T-helper 17 cell (primary cell): ENCODE data around the gene ERN1. TPM values are rescaled to one million over a fixed set of nuclear protein-coding genes. Genes with fewer than 3 reads are reported as not detected.
A peak's percentile ranks its signal among the peaks of the same experiment; 100 is the strongest.

ENCODE experiments used
- ATAC-seq: fragments of 150-1000 bp; cut with Tn5 transposase; 2 replicates; pipeline ENCODE4 v1.10.0; 2021; ENCODE audit warnings: mild to moderate bottlenecking, moderate library complexity
- DNase-seq, 3 donors: peaks; one replicate each; pipeline versions ENCODE4 v3.0.0 to v3.0.0-alpha.2; 2020 to 2021
- H3K9me3 ChIP-seq: one replicate; pipeline ENCODE4 v1.7.0; 2013; ENCODE audit warnings: low read length, mild to moderate bottlenecking; ENCODE audit not compliant: control insufficient read depth, poor library complexity, severe bottlenecking
- H3K27ac Mint-ChIP-seq: one replicate; pipeline ENCODE4 v1.8.0; 2022; ENCODE audit warnings: mild to moderate bottlenecking, moderate library complexity, mixed read lengths
- H3K27me3 Mint-ChIP-seq: one replicate; pipeline ENCODE4 v1.8.0; 2022; ENCODE audit warnings: mixed read lengths
- H3K36me3 Mint-ChIP-seq: one replicate; pipeline ENCODE4 v1.8.0; 2022; ENCODE audit warnings: low read depth, mixed read lengths
- H3K4me1 Mint-ChIP-seq: one replicate; pipeline ENCODE4 v1.8.0; 2022; ENCODE audit warnings: mild to moderate bottlenecking, mixed read lengths
- H3K4me3 Mint-ChIP-seq: one replicate; pipeline ENCODE4 v1.8.0; 2022; ENCODE audit warnings: mild to moderate bottlenecking, moderate library complexity, mixed read lengths
- total RNA-seq, 4 donors: library from RNA in 2 of 4; stranded (reverse) in 2 of 4; gene quantifications; one replicate each; pipeline ENCODE4 v1.2.3 and lab custom pipeline; 2022 to 2026

Gene ERN1
- total RNA-seq, 2 donors from 2014 or later = 185 to 196 TPM

DNA sequence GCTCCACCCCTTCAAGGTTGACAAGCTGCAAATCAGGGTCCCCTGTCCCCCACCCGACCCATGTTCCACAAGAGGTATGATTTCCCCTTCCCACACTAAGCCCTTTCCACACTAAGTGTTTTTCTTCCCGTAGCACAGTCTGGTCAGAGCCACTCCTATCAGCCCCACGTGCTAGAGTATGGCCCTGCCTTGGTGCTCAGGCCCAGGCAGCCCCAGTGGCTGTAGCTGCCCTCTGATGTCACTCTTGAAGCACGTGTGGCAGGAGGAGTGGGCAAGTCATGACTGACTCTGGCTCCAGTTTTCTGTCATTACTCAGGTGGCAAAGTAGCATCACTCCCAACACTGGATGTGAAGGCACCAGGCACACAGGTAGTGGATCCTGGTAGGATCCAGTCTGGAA, 35.4 kb upstream of the ERN1 start:
- H3K4me1 Mint-ChIP-seq = peaks cover 5% of the 10 kb centered on the region
- no peak overlapping the region for H3K27ac Mint-ChIP-seq
- ATAC-seq (no peak), DNase-seq (no peak)
- H3K9me3 ChIP-seq = no peaks in the 10 kb centered on the region
- H3K27me3 Mint-ChIP-seq = no peaks in the 10 kb centered on the region
- H3K4me3 Mint-ChIP-seq = no peak overlapping the region
- peaks cover 8% of the 10 kb centered on the region for H3K36me3 Mint-ChIP-seq

- H3K9me3 ChIP-seq = no peaks in the 10 kb centered on the region
- DNase-seq (no peak), ATAC-seq (no peak)
- Mint-ChIP-seq H3K4me1 (peaks cover 5% of the 10 kb centered on the region), H3K4me3 (no peak overlapping the region), H3K27me3 (no peaks in the 10 kb centered on the region), H3K36me3 (peaks cover 4% of the 10 kb centered on the region), H3K27ac (no peak overlapping the region)
These were observed 34.8 kb upstream of the ERN1 start for GRCh38 chr17:64164596-64165285.

GRCh38 chr17:64163468-64163867, 33.5 kb upstream of the ERN1 start:
- H3K27ac Mint-ChIP-seq = no peak overlapping the region
- no peaks in the 10 kb centered on the region for H3K9me3 ChIP-seq
- no peak for ATAC-seq
- peaks cover 4% of the 10 kb centered on the region for H3K36me3 Mint-ChIP-seq
- H3K4me3 Mint-ChIP-seq = no peak overlapping the region
- peaks cover 5% of the 10 kb centered on the region for H3K4me1 Mint-ChIP-seq
- DNase-seq = no peak
- no peaks in the 10 kb centered on the region for H3K27me3 Mint-ChIP-seq

- DNase-seq (no peak), ATAC-seq (no peak)
- Mint-ChIP-seq H3K27ac (no peak overlapping the region), H3K36me3 (peaks cover 4% of the 10 kb centered on the region), H3K4me3 (no peak overlapping the region), H3K27me3 (no peaks in the 10 kb centered on the region), H3K4me1 (peaks cover 5% of the 10 kb centered on the region)
- no peaks in the 10 kb centered on the region for H3K9me3 ChIP-seq
These were observed 32.6 kb upstream of the ERN1 start for GRCh38 chr17:64162554-64162953.

- no peaks in the 10 kb centered on the region for H3K27me3 Mint-ChIP-seq
- H3K4me1 Mint-ChIP-seq = peaks cover 5% of the 10 kb centered on the region
- DNase-seq (no peak), ATAC-seq (no peak)
- no peaks in the 10 kb centered on the region for H3K9me3 ChIP-seq
- no peak overlapping the region for H3K4me3 Mint-ChIP-seq
- no peak overlapping the region for H3K27ac Mint-ChIP-seq
- H3K36me3 Mint-ChIP-seq = peaks cover 1% of the 10 kb centered on the region
These were observed 31.6 kb upstream of the ERN1 start for GRCh38 chr17:64161380-64162176.

- no peak for DNase-seq
- Mint-ChIP-seq H3K36me3 (no peaks in the 10 kb centered on the region), H3K27ac (no peak overlapping the region), H3K27me3 (no peaks in the 10 kb centered on the region), H3K4me1 (peaks cover 5% of the 10 kb centered on the region), H3K4me3 (no peak overlapping the region)
- H3K9me3 ChIP-seq = no peaks in the 10 kb centered on the region
- ATAC-seq = no peak
These were observed 30.4 kb upstream of the ERN1 start for GRCh38 chr17:64160378-64160777.

DNA sequence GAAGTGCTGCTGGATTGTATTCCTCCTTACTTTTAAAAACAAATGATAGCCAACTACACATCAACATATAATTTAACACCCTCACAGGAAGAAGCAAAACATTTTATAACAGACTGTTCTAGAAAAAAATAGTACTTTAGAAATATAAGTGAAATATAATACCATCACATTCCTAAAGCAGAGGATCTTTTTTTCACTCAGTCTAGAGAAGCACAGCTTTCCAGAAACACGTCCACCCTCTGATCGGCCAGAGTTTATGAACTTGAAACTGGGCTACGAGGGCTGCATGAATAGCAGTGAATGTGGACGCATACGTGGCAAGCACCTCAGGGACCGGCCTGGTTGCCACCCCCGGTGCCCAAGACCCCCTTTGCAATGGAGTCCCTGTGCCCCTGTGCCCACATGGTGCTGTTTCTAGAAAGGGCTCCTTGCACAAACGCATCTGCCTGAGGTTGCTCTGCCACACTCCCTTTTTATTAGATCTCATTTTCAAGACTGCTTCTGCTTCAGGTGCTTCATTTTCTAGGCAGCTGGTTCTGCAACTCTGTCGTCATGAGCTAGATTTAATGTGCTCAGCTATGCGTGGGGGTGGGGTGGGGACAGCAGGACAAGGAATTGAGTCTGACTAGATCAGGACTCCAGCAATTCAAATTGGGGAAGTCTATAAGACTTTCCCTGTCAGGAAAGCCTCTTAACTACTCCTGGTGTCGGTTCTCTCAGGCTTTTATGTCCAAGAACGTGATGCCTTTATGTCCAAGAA, 29.1 kb upstream of the ERN1 start:
- H3K4me3 Mint-ChIP-seq = no peak overlapping the region
- H3K9me3 ChIP-seq = no peaks in the 10 kb centered on the region
- DNase-seq = no peak
- H3K27me3 Mint-ChIP-seq = no peaks in the 10 kb centered on the region
- no peak overlapping the region for H3K27ac Mint-ChIP-seq
- no peak for ATAC-seq
- no peaks in the 10 kb centered on the region for H3K36me3 Mint-ChIP-seq
- peaks cover 7% of the 10 kb centered on the region for H3K4me1 Mint-ChIP-seq

GRCh38 chr17:64158406-64158805, 28.5 kb upstream of the ERN1 start:
- no peak overlapping the region for H3K4me3 Mint-ChIP-seq
- DNase-seq (no peak), ATAC-seq (no peak)
- no peaks in the 10 kb centered on the region for H3K9me3 ChIP-seq
- peaks cover 7% of the 10 kb centered on the region for H3K4me1 Mint-ChIP-seq
- no peaks in the 10 kb centered on the region for H3K27me3 Mint-ChIP-seq
- H3K36me3 Mint-ChIP-seq = no peaks in the 10 kb centered on the region
- H3K27ac Mint-ChIP-seq = no peak overlapping the region

GRCh38 chr17:64157669-64158180, 27.8 kb upstream of the ERN1 start:
- no peaks in the 10 kb centered on the region for H3K27me3 Mint-ChIP-seq
- no peak overlapping the region for H3K4me3 Mint-ChIP-seq
- H3K27ac Mint-ChIP-seq = no peak overlapping the region
- ATAC-seq (no peak), DNase-seq (no peak)
- peaks cover 7% of the 10 kb centered on the region for H3K4me1 Mint-ChIP-seq
- no peaks in the 10 kb centered on the region for H3K36me3 Mint-ChIP-seq
- H3K9me3 ChIP-seq = no peaks in the 10 kb centered on the region

DNA sequence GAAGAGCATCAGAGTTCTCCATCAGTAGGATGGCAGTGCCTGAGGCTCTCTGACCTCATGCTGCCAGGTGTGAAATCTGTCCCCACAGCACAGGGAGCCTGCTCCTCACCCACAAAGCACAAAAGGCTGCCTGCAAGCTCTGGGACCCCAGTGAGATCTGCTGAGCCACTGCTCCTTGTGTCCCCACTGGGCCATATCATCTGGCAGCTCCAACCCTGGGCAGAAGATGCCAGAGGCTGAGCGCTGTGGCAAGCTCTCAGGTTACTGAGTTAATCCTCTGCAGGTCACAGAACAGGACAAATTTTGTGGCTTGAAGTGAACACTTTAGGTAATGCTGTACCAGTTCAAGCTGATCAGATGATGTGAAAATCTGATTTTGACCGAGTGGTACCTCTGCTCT, 26.7 kb upstream of the ERN1 start:
- no peak overlapping the region for H3K4me3 Mint-ChIP-seq
- ATAC-seq (no peak), DNase-seq (no peak)
- H3K36me3 Mint-ChIP-seq = no peaks in the 10 kb centered on the region
- no peaks in the 10 kb centered on the region for H3K9me3 ChIP-seq
- H3K27me3 Mint-ChIP-seq = no peaks in the 10 kb centered on the region
- H3K27ac Mint-ChIP-seq = no peak overlapping the region
- H3K4me1 Mint-ChIP-seq = peaks cover 2% of the 10 kb centered on the region

GRCh38 chr17:64155751-64156544, 26.0 kb upstream of the ERN1 start:
- H3K27me3 Mint-ChIP-seq = no peaks in the 10 kb centered on the region
- no peak overlapping the region for H3K4me3 Mint-ChIP-seq
- H3K9me3 ChIP-seq = no peaks in the 10 kb centered on the region
- H3K4me1 Mint-ChIP-seq = peaks cover 2% of the 10 kb centered on the region
- DNase-seq (no peak), ATAC-seq (no peak)
- H3K27ac Mint-ChIP-seq = peak overlapping the region; percentile 66
- no peaks in the 10 kb centered on the region for H3K36me3 Mint-ChIP-seq

DNA sequence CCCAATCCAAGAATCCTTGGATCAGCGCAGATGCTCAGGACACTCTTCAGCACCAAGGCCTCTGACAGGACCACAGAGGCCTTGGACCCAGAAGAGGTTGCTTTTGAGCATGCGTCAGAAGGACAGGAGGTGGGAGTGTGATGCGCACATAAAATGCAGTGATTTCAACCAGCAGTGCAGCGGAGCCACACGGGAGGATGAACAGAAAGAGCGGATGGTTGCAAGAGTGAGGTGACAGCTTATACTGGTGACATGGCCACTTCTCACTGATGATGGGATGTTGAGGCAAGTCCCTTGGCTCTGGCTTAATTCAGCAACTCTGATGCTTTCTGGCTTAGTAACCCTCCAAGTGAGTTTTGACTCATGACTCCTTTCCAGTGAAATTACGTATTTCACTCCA, 25.2 kb upstream of the ERN1 start:
- Mint-ChIP-seq H3K4me3 (no peak overlapping the region), H3K36me3 (no peaks in the 10 kb centered on the region), H3K27me3 (no peaks in the 10 kb centered on the region), H3K27ac (peak overlapping the region; percentile 66), H3K4me1 (peaks cover 2% of the 10 kb centered on the region)
- H3K9me3 ChIP-seq = no peaks in the 10 kb centered on the region
- ATAC-seq (no peak), DNase-seq (no peak)

DNA sequence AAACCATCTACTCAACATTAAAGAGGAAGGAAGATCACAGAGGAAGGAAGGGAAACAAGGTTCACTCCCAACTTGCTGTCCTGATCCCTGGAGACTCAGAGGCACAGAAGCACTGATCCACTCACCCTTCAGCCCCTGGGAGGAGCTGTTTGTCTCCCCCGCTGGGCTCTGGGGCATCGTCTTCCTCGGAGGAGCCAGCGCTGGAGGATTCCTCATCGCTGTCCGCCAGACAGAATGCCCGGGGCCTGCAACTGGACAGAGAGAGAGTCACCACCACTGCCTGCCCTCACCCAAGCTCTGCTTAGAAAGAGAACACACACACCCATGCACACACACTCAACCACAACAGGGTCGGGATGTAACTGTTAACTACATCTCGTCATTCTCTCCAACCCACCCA, 24.8 kb upstream of the ERN1 start:
- no peak for DNase-seq
- Mint-ChIP-seq H3K27me3 (no peaks in the 10 kb centered on the region), H3K4me1 (peaks cover 2% of the 10 kb centered on the region), H3K4me3 (no peak overlapping the region), H3K36me3 (no peaks in the 10 kb centered on the region), H3K27ac (no peak overlapping the region)
- no peak for ATAC-seq
- no peaks in the 10 kb centered on the region for H3K9me3 ChIP-seq
